HG03139 (cell line): ENCODE results near the gene SLC40A1.

Experiments used
- ATAC-seq: cut with Tn5 transposase; IDR thresholded peaks from one replicate; pipeline ENCODE4 v1.9.1; 2021; ENCODE audit not compliant: unreplicated experiment

The SLC40A1 gene, protein sequence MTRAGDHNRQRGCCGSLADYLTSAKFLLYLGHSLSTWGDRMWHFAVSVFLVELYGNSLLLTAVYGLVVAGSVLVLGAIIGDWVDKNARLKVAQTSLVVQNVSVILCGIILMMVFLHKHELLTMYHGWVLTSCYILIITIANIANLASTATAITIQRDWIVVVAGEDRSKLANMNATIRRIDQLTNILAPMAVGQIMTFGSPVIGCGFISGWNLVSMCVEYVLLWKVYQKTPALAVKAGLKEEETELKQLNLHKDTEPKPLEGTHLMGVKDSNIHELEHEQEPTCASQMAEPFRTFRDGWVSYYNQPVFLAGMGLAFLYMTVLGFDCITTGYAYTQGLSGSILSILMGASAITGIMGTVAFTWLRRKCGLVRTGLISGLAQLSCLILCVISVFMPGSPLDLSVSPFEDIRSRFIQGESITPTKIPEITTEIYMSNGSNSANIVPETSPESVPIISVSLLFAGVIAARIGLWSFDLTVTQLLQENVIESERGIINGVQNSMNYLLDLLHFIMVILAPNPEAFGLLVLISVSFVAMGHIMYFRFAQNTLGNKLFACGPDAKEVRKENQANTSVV

DNA sequence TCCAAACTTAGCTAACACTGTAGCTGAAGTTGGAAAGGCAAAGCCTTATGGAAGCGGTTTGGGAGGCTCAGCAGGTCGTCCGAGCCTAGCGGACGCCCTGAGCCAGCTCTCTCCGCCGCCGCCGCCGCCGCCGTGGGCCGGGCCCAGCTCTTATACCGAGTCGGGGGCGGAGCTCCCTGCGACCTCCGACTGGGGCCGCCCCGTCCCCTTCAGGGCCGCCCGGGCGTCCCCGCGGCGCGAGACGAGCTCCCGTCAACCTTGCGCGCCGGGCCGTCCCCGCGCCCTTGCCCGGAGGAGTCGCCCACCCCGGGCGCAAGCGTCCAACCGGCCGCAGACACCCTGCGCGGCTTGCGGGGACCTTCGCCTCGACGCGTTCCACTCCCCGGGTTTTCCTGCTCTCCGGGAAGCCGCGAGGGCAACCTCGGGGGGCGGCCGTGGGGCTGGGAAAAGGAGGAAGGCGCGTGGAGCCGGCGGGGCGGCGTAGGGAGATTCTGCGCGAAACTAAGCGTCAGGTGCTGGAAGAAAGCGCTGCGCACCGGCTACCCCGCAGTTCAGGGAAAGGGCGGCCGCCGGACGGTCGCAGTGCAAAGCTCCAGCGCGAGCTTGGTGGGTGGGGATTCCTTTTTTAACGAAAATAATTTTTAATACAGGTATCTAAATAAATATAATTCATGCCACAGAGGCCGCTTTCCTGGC, at the start of gene SLC40A1:
TSS of gene SLC40A1 (minus strand) at position 129 of the 696 bp plus-strand sequence. CDS start 326 bp downstream, outside the sequence.
- no peak for ATAC-seq

DNA sequence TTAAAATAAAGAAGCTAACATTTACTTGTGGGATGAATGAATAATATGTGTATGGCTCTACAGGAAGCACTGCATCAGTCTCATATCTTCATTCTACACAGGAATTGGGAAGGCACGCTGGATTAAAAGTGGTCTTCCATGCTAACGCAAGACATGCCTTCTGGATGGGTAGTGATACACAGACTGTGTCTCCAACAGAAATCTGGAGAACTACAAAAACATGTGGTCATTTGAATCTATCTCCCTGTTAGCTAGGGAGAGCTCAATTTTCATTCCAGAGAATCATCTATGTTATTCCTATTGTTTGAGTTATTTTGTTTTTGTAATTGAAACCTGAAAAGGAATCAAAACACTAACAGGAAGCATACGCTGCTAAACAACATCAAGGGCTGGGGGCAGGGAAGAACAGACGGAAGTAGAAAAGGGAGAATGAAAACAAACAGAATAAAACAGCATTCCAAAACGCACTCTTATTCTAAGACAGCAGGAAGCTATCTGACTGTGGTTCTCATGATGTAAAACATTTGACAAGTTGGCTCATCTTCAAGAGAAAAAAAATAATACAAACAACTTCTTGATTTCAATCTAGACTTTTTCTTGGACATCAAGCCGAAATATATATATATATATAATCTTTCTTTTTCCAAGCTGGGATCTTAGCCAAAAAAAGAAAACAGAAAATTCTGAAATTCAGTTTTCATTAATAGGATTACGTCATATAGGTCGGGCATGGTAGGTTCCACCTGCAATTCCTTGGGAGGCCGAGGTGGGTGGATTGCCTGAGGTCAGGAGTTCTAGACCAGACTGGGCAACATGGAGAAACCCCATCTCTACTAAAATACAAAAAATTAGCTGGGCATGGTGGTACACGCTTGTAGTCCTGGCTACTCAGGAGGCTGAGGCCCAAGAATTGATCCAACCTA, 49.2 kb upstream of the SLC40A1 start:
- ATAC-seq = no peak

- ATAC-seq = no peak
These were observed 48.4 kb upstream of the SLC40A1 start for GRCh38 chr2:189628817-189629530.

DNA sequence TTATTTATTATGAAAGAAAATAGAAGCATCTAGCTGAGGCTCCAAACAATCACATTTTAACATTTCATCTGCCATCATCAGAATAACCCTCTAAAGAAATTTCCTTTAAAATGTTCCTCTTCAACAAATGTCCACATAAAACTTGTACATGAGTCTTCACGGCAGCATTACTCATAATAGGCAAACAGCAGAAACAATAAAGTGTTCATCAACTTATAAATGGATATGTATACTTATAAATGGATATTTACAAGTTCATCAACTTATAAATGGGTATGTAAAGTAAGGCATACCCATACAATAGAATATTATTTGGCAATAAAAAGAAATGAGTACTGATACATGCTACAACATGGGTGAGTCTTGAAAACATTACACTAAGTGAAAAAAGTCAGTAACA, 47.2 kb upstream of the SLC40A1 start:
- ATAC-seq = no peak

GRCh38 chr2:189625636-189626035, 45.0 kb upstream of the SLC40A1 start:
- ATAC-seq = no peak

DNA sequence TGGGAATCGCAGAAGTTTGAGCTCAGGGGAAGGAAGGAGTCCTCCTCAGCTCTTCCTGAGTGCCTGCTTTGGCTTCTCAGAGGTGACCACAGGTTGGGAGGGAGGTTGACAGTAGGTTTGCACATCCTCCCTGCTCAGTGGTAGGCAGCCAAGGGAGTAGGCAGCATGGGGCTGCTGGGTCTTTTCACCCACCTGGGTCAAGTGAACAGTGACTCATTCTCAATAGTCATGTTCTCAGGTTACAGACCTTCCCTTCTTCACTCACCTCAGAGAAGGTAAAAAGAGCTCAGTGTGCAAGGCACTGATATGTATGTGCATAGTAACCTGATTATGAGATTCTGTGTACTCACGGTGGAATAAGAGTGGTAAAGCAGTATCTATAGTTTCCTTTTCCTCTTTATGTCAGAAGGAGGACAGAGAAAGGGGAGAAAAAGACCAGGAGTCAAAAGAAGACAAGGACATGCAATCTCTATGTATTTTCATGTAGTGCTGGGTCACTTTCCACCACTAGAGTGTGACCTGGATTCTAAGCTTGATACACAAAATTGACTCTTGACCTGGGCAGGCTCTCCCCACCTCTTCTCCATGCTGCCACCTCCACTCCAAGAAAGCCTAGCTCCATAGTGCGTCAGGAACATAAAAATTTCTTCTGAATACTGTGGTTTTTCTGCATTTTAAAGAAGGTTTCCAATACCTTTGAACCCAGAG, 44.2 kb upstream of the SLC40A1 start:
- no peak for ATAC-seq

GRCh38 chr2:189623049-189623448, 42.5 kb upstream of the SLC40A1 start:
- ATAC-seq = no peak

DNA sequence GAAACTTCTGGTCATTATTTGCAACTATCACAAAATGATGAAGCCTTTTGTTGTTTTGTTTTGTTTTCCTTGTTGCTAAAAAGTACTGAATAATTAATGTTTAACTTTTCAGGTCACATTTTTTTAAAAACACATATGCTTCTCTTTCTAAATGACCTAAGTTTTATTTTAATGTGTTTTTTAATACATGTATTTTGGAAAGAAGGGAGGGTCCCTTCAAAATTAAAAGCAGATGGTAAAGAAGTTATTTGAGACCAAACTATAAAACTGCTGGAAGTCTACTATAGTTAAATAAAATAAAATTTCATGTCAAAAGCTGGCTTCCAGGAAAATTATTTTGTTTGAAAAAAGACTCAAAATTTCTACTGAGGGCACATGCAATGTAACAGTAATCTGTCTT, 41.2 kb upstream of the SLC40A1 start:
- no peak for ATAC-seq

DNA sequence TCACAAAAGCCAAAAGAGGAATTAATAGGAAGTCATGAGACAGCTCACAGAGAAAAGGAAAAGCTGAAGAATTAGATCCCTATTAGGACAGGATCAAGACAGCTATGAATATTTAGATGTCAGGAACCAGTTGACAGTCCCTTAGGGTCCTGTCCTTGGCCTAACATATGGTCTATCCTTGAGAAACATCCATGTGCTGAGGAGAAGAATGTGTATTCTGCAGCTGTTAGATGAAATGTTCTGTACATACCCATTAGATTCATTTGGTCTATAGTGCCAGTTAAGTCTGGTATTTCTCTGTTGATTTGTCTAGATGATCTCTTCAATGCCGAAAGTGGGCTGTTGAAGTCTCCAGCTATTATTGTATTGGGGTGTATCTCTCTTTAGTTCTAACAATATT, 37.6 kb upstream of the SLC40A1 start:
- ATAC-seq = no peak

DNA sequence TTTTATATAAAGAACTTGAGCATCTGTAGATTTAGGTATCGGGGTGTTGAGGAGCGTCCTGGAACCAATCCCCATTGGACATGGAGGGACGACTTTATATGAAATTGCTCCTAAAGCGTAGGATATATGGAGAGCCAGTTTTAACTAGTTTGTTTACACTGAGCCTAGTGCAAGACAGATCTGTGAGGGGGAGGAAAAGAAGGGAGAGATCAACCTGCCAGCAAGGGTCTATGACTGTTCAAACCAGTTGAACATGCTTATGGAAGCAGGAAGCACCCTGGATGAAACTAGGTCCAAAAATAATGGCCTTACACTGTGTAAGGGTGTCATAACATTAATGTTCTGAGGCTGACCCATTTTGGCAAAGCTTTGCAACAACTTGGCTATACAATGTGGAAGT, 34.0 kb upstream of the SLC40A1 start:
- no peak for ATAC-seq

GRCh38 chr2:189613650-189614420, 33.2 kb upstream of the SLC40A1 start:
- ATAC-seq = no peak

DNA sequence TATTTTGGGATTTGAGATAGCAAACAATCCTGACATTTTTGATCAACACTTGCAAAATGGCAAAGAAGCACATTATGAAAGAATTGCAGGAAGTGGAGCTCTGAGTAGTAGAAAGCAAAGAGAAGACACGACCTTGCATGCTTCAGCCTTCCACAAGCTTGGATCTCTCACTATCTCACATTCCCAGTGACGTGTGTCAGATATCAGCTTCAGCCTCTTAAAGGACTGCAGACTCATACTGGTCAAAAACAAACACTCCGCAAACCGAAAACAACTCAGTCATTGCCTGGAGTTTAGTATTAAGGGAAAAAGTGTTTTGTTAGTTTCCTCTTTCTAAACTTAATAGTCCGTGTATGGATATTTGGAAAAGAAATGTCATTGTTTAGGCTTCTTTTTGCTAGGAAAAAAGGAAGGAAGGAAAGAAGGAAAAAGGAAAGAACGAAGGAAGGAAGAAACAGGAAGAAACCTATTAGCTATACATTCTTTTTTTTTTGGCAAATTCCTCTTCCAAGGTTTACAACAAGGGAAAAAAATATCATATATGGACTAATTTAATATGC, 32.6 kb upstream of the SLC40A1 start:
- ATAC-seq = no peak

GRCh38 chr2:189610700-189611099, 30.1 kb upstream of the SLC40A1 start:
- ATAC-seq = no peak

DNA sequence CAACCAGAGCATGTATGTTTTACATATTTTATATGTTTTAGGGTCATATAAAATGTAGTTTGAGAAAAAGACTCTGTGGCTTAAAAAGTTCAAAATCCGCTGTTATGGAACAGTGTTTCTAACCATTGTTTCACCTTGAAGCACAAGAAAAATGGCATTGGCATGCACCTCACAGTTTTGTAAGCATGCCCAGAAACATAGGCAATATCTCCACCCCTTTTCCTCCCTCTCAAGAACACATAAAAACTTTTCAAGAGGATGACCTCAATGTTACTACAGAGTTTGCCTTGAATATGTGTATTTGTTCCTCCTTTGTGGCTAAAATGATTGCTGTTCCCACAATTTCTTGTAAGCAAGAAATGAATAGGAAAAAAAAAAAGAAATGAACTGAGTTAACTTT, 29.3 kb upstream of the SLC40A1 start:
- ATAC-seq = no peak

- no peak for ATAC-seq
These were observed 28.8 kb upstream of the SLC40A1 start for GRCh38 chr2:189609423-189609816.

DNA sequence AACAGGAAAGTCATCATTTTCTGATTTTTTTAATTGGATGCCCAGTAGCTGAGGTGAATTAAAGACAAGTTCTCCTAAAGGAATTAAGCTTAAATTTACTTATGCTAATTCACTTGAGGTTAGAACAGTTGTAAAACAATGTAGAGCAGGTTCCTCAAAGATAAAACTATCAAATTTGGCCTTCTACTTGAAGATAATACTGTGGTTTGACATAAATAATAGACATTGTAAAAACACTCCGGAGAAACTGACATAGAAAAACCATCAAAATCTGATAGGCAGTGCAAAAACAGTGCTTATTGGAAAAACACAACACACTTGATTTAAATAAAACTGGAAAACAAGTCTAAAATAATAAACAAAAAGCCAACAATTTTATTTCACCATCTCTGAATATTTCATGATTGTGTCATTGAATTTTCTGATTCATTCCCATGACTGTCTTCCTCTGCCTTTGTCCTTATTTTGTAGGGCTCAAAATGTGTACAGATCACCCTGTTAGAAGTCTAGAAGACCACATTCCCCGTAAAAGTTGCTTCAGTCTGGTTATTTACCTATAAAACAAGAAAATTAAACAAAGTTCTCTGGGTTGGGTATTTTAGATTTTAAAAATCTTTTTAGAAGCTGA, 28.3 kb upstream of the SLC40A1 start:
- no peak for ATAC-seq

- ATAC-seq = no peak
These were observed 27.6 kb upstream of the SLC40A1 start for GRCh38 chr2:189608170-189608569.

GRCh38 chr2:189602233-189602632, 21.6 kb upstream of the SLC40A1 start:
- ATAC-seq = no peak
